ENCODE data around the gene EBP. TPM values are rescaled to one million over a fixed set of nuclear protein-coding genes. Genes with fewer than 3 reads are reported as not detected.

EBP gene
- total RNA-seq, 2 donors from 2014 or later: 3.5 to 18.8 TPM

DNA sequence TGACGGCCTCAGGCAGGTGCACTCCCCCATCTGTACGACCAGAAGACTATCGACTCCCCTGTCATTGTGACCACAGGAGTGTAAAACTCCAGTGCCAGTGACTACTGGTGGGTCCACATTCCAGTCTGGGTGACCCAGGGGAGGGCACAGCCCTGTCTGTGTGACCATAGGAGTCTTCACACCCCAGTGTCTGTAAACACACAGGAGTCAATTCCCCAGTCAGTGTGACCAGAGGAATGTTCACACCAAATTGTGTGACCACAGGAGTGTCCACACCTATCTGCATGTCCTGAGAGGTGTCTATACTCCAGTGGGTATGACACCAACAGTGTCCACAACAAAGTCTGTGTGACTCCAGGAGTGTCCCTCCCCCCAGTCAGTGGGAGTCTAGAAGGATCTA, 33.6 kb upstream of the EBP start:
- Histone ChIP-seq H3K4me1 (ENCODE audit: control insufficient read depth in 1 of 2, low read depth in 2 of 2) (no peaks in the 10 kb centered on the region), H3K9me3 (no peaks in the 10 kb centered on the region), H3K27ac (no peak overlapping the region), H3K27me3 (replicated peaks; ENCODE audit: insufficient read depth) (no peaks in the 10 kb centered on the region), H3K36me3 (no peaks in the 10 kb centered on the region), H3K4me3 (no peak overlapping the region)
- DNase-seq (ENCODE audit: low spot score) (no peak), ATAC-seq (ENCODE audit: insufficient number of reproducible peaks, low FRiP score, low read depth) (no peak)
- TF ChIP-seq, protein P1, sequence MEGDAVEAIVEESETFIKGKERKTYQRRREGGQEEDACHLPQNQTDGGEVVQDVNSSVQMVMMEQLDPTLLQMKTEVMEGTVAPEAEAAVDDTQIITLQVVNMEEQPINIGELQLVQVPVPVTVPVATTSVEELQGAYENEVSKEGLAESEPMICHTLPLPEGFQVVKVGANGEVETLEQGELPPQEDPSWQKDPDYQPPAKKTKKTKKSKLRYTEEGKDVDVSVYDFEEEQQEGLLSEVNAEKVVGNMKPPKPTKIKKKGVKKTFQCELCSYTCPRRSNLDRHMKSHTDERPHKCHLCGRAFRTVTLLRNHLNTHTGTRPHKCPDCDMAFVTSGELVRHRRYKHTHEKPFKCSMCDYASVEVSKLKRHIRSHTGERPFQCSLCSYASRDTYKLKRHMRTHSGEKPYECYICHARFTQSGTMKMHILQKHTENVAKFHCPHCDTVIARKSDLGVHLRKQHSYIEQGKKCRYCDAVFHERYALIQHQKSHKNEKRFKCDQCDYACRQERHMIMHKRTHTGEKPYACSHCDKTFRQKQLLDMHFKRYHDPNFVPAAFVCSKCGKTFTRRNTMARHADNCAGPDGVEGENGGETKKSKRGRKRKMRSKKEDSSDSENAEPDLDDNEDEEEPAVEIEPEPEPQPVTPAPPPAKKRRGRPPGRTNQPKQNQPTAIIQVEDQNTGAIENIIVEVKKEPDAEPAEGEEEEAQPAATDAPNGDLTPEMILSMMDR (IDR thresholded peaks at IDR 0.05): no peak

DNA sequence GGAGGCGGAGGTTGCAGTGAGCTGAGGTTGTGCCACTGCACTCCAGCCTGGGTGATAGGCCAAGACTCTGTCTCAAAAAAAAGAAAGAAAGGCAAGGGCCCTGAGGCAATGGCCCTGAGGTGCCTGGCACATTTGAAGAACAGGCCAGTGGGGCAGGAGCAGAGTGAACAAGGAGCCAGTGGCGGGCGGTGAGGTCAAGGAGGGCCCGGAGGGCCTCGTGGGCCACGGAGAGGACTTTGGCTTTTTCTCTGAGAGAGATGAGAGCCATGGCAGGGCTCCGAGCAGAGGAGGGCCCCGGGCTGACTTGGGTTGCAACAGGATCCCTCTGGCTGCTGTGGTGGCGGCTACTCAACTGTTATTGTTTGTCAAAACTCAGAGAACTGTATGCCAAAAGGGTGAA, 32.3 kb upstream of the EBP start:
- H3K36me3 ChIP-seq: no peaks in the 10 kb centered on the region
- H3K27ac ChIP-seq: no peak overlapping the region
- no peaks in the 10 kb centered on the region for H3K9me3 ChIP-seq
- ATAC-seq (ENCODE audit: insufficient number of reproducible peaks, low FRiP score, low read depth) (no peak), DNase-seq (ENCODE audit: low spot score) (no peak)
- TF ChIP-seq, protein P1 (IDR thresholded peaks at IDR 0.05): no peak
- no peaks in the 10 kb centered on the region for H3K27me3 ChIP-seq (replicated peaks; ENCODE audit: insufficient read depth)
- H3K4me1 ChIP-seq (ENCODE audit: control insufficient read depth in 1 of 2, low read depth in 2 of 2): no peaks in the 10 kb centered on the region
- no peak overlapping the region for H3K4me3 ChIP-seq

GRCh38 chrX:48489892-48490291, 31.7 kb upstream of the EBP start:
- Histone ChIP-seq H3K27me3 (replicated peaks; ENCODE audit: insufficient read depth) (no peaks in the 10 kb centered on the region), H3K9me3 (no peaks in the 10 kb centered on the region), H3K27ac (no peak overlapping the region), H3K4me3 (no peak overlapping the region), H3K4me1 (ENCODE audit: control insufficient read depth in 1 of 2, low read depth in 2 of 2) (no peaks in the 10 kb centered on the region), H3K36me3 (no peaks in the 10 kb centered on the region)
- TF ChIP-seq, protein P1 (IDR thresholded peaks at IDR 0.05): no peak
- no peak for DNase-seq (ENCODE audit: low spot score)
- no peak for ATAC-seq (ENCODE audit: insufficient number of reproducible peaks, low FRiP score, low read depth)

- no peaks in the 10 kb centered on the region for H3K4me1 ChIP-seq (ENCODE audit: control insufficient read depth in 1 of 2, low read depth in 2 of 2)
- H3K9me3 ChIP-seq: no peaks in the 10 kb centered on the region
- no peaks in the 10 kb centered on the region for H3K27me3 ChIP-seq (replicated peaks; ENCODE audit: insufficient read depth)
- TF ChIP-seq, protein P1 (IDR thresholded peaks at IDR 0.05): no peak
- ATAC-seq (ENCODE audit: insufficient number of reproducible peaks, low FRiP score, low read depth) (no peak), DNase-seq (ENCODE audit: low spot score) (no peak)
- H3K4me3 ChIP-seq: no peak overlapping the region
- no peak overlapping the region for H3K27ac ChIP-seq
- H3K36me3 ChIP-seq: no peaks in the 10 kb centered on the region
These were observed 30.9 kb upstream of the EBP start for GRCh38 chrX:48490661-48491060.

GRCh38 chrX:48491809-48492208, 29.8 kb upstream of the EBP start:
- DNase-seq (ENCODE audit: low spot score) (no peak), ATAC-seq (ENCODE audit: insufficient number of reproducible peaks, low FRiP score, low read depth) (no peak)
- no peaks in the 10 kb centered on the region for H3K9me3 ChIP-seq
- TF ChIP-seq, protein P1 (IDR thresholded peaks at IDR 0.05): no peak
- H3K4me1 ChIP-seq (ENCODE audit: control insufficient read depth in 1 of 2, low read depth in 2 of 2): no peaks in the 10 kb centered on the region
- no peaks in the 10 kb centered on the region for H3K36me3 ChIP-seq
- H3K27me3 ChIP-seq (replicated peaks; ENCODE audit: insufficient read depth): no peaks in the 10 kb centered on the region
- H3K4me3 ChIP-seq: no peak overlapping the region
- no peak overlapping the region for H3K27ac ChIP-seq
